GM12873 (cell line): Measurements from ENCODE around the gene LDLRAD2.

ENCODE experiments used
- TF ChIP-seq, protein P1 (sequence below): IDR thresholded peaks from 2 replicates; pipeline ENCODE4 v1.5.1; 2012; ENCODE audit warnings: low read depth, mild to moderate bottlenecking, moderate library complexity, low read length, control low read depth; ENCODE audit not compliant: insufficient read depth; ENCODE audit errors: missing control alignments

The LDLRAD2 gene

DNA sequence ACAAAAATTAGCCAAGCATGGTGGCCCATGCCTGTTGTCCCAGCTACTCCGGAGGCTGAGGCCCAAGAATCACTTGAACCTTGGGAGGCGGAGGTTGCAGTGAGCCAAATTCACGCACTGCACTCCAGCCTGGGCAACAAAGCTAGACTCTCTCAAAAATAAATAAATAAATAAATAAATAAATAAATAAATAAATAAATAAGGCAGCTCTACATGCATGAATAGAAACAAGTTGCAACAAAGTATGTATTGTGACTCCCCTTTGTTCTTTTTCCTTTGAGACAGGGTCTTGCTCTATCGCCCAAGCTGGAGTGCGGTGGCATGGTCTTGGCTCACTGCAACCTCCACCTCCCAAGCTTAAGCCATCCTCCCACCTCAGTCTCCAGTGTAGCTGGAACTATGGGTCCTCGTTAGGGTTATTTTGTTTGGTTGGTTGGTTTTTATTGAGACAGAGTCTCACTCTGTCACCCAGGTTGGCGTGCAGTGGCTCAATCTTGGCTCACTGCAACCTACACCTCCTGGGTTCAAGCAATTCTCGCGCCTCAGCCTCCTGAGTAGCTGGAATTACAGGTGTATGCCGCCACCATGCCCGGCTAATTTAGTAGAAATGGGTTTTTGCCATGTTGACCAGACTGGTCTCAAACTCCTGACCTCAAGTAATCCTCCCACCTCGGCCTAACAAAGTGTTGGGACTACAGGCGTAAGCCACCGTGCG is 37.1 kb upstream of the LDLRAD2 start:
- TF ChIP-seq, protein P1, sequence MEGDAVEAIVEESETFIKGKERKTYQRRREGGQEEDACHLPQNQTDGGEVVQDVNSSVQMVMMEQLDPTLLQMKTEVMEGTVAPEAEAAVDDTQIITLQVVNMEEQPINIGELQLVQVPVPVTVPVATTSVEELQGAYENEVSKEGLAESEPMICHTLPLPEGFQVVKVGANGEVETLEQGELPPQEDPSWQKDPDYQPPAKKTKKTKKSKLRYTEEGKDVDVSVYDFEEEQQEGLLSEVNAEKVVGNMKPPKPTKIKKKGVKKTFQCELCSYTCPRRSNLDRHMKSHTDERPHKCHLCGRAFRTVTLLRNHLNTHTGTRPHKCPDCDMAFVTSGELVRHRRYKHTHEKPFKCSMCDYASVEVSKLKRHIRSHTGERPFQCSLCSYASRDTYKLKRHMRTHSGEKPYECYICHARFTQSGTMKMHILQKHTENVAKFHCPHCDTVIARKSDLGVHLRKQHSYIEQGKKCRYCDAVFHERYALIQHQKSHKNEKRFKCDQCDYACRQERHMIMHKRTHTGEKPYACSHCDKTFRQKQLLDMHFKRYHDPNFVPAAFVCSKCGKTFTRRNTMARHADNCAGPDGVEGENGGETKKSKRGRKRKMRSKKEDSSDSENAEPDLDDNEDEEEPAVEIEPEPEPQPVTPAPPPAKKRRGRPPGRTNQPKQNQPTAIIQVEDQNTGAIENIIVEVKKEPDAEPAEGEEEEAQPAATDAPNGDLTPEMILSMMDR: no peak

DNA sequence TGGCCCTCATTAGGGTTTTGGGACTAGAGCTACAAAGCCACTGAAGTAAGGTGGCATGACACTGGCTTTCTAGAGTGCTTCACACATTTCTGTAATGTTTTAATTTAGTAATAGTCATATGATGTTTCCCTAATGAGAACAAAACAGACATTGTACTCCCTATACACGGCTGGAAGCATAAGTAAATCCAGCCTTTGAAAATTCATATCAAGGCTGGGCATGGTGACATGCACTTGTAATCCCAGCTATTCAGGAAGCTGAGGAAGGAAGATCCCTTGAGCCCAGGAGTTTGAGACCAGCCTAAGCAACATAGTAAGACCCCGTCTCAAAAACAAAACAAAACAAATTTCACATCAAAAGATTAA is 36.5 kb upstream of the LDLRAD2 start:
- TF ChIP-seq, protein P1: no peak

DNA sequence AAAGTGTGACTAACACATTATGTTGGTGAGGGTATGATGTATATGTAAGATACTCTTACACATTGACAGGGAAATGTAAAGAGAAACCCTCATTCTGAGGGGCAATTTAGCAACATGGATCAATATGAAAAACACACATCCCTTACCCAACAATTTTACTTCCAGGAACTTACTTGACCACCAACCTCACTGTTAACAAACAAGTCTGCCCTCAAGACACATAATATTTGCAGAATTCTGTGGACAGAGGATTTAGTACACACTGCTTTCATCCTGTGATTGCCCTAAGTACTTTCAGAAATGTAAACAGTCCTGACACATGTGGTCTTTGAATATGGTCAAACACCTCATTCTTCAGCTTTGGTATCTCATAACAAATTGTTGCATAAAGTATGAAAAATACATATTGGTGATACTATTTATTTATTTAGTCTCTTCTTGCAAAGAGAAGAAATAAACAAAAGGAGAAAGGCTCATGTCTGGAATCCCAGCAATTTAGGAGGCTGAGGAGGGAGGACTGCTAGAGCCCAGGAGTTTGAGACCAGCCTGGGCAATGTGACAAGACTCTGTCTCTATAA is 36.0 kb upstream of the LDLRAD2 start:
- TF ChIP-seq, protein P1: no peak

DNA sequence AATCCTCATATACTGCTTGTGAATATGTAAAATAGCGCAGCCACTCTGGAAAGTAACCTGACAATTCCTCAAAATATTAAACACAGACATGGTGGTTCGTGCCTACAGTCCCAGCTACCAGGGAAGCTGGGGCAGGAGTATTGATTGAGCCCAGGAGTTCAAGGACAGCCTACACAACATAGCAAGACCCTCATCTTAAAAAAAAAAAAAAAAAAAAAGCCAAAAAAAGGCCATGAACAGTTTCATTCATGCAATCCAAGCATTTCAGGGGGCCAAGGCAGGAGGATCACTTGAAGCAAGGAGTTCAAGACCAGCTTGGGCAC is 33.7 kb upstream of the LDLRAD2 start:
- TF ChIP-seq, protein P1: no peak

DNA sequence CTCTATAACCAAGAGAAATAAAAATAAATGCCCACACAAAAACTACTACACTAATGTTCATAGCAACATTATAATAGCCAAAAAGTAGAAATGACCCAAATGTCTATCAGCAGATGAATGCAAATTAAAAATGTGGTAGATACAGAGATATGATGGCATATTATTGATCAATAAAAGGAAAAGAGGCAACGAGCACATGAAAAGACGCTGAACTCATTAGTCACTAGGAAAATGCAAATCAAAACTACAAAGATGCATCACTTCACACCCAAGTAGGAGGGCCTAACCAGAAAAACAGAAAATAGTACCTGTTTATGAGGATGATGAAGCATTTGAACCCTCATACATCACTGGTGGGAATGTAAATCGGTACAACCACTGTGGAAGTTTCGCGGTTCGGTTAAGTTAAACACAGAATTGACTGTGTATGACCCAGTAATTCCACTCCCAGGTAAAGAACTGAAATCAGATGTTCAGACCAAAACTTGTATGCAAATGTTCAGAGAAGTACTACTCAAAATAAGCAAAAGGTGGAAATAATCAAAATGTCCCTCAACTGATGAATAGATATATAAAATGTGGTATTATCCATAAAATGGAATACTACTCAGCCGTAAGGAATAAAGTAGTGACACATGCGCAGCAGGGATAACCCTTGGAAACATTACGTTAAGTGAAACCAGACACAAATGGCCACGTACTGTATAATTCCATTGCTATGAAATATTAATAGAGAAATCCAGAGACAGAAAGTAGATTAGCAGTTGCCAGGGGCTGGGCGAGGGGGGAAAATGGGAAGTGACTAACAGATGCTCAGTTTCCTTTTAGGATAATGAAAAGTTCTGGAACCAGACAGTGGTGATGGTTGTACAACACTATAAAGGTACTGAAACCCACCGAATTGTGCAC is 32.2 kb upstream of the LDLRAD2 start:
- TF ChIP-seq, protein P1: no peak

DNA sequence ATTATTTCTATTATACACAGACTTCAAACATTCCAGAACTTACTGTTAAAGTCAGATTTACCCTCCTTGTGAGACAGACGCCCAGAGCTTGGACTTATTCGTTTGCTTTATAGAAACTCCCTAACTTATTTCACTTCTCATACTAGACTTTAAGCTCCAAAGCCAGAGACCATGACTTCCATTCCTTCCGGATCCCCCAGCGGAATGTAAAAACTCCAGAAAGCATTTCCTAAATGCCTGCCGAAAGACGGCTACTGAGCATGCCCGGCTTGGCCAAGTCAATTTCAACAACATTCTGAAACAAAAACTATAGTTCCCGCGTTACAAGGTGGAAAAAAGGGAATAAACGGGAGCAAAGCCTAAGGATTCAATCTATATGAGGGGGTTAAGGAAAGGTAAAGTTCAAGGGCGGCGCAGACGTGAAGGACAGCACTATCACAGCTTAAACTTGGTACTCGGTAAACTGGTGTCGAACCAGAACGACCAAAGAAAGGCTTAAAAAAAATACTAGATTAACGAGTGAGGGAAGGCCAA is 30.2 kb upstream of the LDLRAD2 start:
- TF ChIP-seq, protein P1: no peak

DNA sequence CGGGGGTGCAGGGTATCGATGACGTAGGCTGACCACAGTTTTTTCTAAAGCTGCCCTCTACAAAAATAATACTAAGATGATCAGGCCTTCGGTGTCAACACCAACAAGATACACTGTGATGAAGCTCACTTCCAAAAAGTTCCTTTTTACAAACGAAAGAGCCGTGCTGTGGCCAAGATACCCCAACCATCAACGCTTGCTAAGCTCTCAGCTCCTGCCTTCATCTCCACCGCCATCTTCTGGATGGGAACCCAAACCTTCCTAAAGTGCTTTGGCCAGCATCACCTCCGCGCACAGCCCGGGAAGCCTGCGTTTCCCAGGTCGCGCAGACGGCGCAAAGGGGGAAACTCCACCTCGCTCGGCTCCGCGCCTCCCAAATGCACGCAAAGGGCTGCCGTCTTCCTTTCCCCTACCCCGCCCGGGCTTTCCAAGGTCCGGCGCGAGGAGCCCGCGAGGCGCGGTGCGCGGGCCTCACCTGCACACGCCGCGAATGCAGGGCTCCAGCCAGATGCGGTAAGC is 29.7 kb upstream of the LDLRAD2 start:
- TF ChIP-seq, protein P1: peak; percentile 39
